ENCODE measurements around the gene ELAVL4.

ELAVL4 gene

GRCh38 chr1:50132347-50132894 lies 23.7 kb downstream of the ELAVL4 start:
- Histone ChIP-seq H3F3A (ENCODE audit: insufficient read depth) (no peaks in the 10 kb centered on the region), H3K9ac (ENCODE audit: low read length) (no peak overlapping the region), H3K4me3 (ENCODE audit: insufficient read depth, low read length, poor library complexity, severe bottlenecking) (no peak overlapping the region), H4K20me1 (ENCODE audit: low read depth, low read length) (no peaks in the 10 kb centered on the region), H3K36me3 (ENCODE audit: low read length) (no peaks in the 10 kb centered on the region), H3K4me2 (ENCODE audit: low read depth, low read length, poor library complexity, severe bottlenecking) (no peak overlapping the region), H3K79me2 (ENCODE audit: insufficient read depth, low read length) (no peaks in the 10 kb centered on the region), H3K9me3 (ENCODE audit: insufficient read depth, low read length) (no peaks in the 10 kb centered on the region), H3K27ac (ENCODE audit: low read depth, low read length) (no peak overlapping the region), H3K27me3 (ENCODE audit: low read length) (no peaks in the 10 kb centered on the region), H2AFZ (ENCODE audit: low read depth, low read length, severe bottlenecking) (no peak overlapping the region), H3K9me2 (replicated peaks; ENCODE audit: insufficient read depth, low read length) (no peaks in the 10 kb centered on the region)
- TF ChIP-seq CTCF (IDR thresholded peaks at IDR 0.05; ENCODE audit: insufficient read depth, low read length, poor library complexity, severe bottlenecking), result no peak
- no peak for TF ChIP-seq EZH2phosphoT487 (conservative IDR thresholded peaks at IDR 0.05; ENCODE audit: low read length)

- no peak for TF ChIP-seq EZH2phosphoT487 (conservative IDR thresholded peaks at IDR 0.05; ENCODE audit: low read length)
- TF ChIP-seq CTCF (IDR thresholded peaks at IDR 0.05; ENCODE audit: insufficient read depth, low read length, poor library complexity, severe bottlenecking), result no peak
- Histone ChIP-seq H3F3A (ENCODE audit: insufficient read depth) (no peaks in the 10 kb centered on the region), H3K27ac (ENCODE audit: low read depth, low read length) (no peak overlapping the region), H3K4me3 (ENCODE audit: insufficient read depth, low read length, poor library complexity, severe bottlenecking) (no peak overlapping the region), H4K20me1 (ENCODE audit: low read depth, low read length) (no peaks in the 10 kb centered on the region), H3K4me2 (ENCODE audit: low read depth, low read length, poor library complexity, severe bottlenecking) (no peak overlapping the region), H3K79me2 (ENCODE audit: insufficient read depth, low read length) (no peaks in the 10 kb centered on the region), H3K36me3 (ENCODE audit: low read length) (no peaks in the 10 kb centered on the region), H3K9me2 (replicated peaks; ENCODE audit: insufficient read depth, low read length) (no peaks in the 10 kb centered on the region), H3K27me3 (ENCODE audit: low read length) (no peaks in the 10 kb centered on the region), H3K9ac (ENCODE audit: low read length) (no peak overlapping the region), H2AFZ (ENCODE audit: low read depth, low read length, severe bottlenecking) (no peak overlapping the region), H3K9me3 (ENCODE audit: insufficient read depth, low read length) (no peaks in the 10 kb centered on the region)
These were observed 27.0 kb downstream of the ELAVL4 start for GRCh38 chr1:50135716-50136115.

GRCh38 chr1:50139339-50140181 lies 30.8 kb downstream of the ELAVL4 start:
- no peaks in the 10 kb centered on the region for H3K9me3 ChIP-seq (ENCODE audit: insufficient read depth, low read length)
- H3K9me2 ChIP-seq (replicated peaks; ENCODE audit: insufficient read depth, low read length), result no peaks in the 10 kb centered on the region
- H3K27me3 ChIP-seq (ENCODE audit: low read length), result no peaks in the 10 kb centered on the region
- no peak overlapping the region for H3K27ac ChIP-seq (ENCODE audit: low read depth, low read length)
- H3K36me3 ChIP-seq (ENCODE audit: low read length), result no peaks in the 10 kb centered on the region
- no peak overlapping the region for H3K4me3 ChIP-seq (ENCODE audit: insufficient read depth, low read length, poor library complexity, severe bottlenecking)
- no peaks in the 10 kb centered on the region for H3K79me2 ChIP-seq (ENCODE audit: insufficient read depth, low read length)
- H4K20me1 ChIP-seq (ENCODE audit: low read depth, low read length), result no peaks in the 10 kb centered on the region
- no peak overlapping the region for H3K9ac ChIP-seq (ENCODE audit: low read length)
- TF ChIP-seq CTCF (IDR thresholded peaks at IDR 0.05; ENCODE audit: insufficient read depth, low read length, poor library complexity, severe bottlenecking) (no peak), EZH2phosphoT487 (conservative IDR thresholded peaks at IDR 0.05; ENCODE audit: low read length) (no peak)
- H2AFZ ChIP-seq (ENCODE audit: low read depth, low read length, severe bottlenecking), result no peak overlapping the region
- no peaks in the 10 kb centered on the region for H3F3A ChIP-seq (ENCODE audit: insufficient read depth)
- H3K4me2 ChIP-seq (ENCODE audit: low read depth, low read length, poor library complexity, severe bottlenecking), result no peak overlapping the region

All from SU-DHL-6 (cell line).